ENCODE measurements around the gene STARD10.
"Not testable (repeated sequence)": the region's sequence is repeated elsewhere in the genome, so short reads cannot be mapped to it uniquely, and the experiment has no call there.

STARD10 gene

DNA sequence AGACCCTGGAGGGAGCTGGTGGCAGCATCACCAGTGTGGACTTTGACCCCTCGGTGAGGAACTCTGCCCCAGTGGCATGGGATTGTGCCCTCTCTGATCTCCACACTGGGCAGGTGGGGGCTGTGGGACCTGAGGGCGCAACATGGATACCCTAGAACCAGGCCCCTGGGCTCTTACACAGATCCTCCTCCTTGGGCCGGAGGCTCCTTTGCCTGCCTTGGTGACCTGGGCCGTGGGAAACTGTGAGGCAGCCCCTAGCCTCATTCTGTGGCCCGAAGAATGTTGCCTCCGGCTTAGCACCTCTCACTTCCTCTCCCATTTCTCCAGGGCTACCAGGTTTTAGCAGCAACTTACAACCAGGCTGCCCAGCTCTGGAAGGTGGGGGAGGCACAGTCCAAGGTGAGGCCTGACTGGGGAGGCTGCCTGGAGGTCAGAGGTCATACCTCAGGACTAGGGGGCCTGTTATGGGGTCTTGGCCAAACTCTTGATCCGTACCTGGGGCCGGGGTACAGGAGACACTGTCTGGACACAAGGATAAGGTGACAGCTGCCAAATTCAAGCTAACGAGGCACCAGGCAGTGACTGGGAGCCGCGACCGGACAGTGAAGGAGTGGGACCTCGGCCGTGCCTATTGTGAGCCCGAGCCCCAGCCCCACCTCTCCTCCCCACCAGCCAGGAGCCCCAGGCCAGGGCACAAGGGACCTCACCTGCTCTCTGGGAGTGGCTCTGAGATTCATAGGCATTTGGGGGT, 32.5 kb upstream of the STARD10 start:
- DNase-seq, result no peak

DNA sequence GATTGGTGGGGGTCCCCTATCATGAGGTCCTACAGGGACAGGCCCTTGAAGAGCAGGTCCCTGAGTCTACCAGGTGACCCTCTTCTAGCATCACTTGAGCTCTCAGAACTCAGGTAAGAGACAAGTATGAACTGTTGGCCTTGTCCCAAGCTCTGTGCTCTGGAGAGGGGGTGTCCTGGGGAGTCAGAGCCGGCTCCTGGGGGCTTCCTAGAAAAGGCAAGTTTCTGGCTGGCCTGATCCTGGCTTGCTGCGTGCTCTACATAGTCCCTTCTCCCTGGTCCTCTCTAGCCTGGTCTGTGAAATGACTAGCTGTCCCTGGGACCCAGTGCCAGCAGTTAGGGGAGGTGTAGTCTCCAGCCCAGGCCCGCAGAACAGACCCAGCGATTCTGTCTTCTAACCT, 31.8 kb upstream of the STARD10 start:
- no peak for DNase-seq

GRCh38 chr11:72824811-72825505, 31.1 kb upstream of the STARD10 start:
- DNase-seq, result no peak

- DNase-seq, result no peak
These were observed 30.2 kb upstream of the STARD10 start for GRCh38 chr11:72824020-72824419.

- no peak for DNase-seq
These were observed 29.4 kb upstream of the STARD10 start for GRCh38 chr11:72823105-72823804.

DNA sequence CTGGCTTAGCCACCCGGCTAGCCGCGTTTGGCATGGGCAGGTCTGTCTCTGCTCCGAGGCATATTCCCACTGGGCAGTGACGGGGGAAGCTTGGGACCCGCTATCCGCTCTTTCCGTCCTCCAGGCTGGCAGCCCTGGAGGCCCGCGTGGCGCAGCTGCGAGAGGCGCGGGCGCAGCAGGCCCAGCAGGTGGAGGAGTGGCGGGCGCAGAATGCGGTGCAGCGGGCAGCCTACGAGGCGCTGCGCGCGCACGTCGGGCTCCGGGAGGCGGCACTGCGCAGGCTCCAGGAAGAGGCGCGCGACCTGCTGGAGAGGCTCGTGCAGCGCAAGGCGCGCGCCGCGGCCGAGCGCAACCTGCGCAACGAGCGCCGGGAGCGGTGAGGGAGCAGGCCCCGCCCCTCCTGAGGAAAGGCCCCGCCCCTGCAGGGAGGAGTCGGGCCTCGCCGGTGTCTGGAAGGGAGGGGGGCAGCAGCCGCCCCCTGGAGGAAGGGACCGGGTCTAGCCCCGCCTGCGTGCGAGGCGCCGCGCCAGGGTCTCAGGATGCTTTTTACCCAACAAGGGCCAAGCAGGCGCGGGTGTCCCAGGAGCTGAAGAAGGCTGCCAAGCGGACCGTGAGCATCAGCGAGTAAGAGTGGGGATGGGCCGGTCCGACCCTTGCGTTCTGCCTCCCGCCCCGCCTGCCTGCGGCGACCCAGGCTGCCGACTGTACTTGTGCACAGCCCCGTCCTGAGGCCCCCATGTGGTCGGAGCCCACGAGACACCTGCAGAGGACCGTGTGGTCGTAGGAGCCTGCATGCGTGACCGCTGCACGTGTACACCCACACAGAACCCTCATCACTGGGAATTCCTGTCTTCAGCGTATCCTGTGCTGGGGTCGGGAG, 28.3 kb upstream of the STARD10 start:
- DNase-seq, result peak; percentile 80

GRCh38 chr11:72821221-72821919, 27.5 kb upstream of the STARD10 start:
- no peak for DNase-seq

DNA sequence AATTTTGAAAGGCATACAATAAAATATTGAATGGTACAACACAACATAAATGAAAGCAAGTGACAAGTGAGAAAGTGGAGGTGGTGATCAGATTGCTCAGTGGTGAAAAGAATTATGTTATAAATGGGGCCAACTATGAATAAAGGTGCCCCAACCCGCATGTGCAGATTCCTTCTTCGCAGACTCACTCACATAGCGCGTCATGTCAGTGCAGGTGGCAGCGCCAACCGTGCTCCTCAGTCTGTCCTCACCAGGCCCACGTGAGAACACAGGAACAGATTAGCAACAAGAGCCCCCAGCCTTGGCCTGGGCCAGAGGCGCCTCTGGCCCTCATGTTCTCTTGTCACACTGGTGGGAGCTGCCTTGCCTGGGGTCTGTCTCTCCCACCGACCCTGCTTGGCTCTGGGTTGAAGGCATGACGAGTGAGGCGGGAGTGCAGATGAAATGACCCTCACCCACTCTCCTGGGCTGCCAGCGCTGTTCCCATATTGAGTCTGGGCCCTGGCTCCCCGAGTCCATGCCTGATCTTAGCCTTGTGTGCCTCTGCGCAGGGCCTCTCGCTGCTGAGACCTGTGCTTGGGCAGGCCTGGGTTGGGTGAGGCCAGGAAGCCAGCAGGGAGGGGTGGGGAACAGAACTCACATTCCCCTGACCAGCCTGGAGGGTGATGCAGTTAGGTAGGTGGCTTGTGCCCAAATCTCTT, 26.7 kb upstream of the STARD10 start:
- no peak for DNase-seq

DNA sequence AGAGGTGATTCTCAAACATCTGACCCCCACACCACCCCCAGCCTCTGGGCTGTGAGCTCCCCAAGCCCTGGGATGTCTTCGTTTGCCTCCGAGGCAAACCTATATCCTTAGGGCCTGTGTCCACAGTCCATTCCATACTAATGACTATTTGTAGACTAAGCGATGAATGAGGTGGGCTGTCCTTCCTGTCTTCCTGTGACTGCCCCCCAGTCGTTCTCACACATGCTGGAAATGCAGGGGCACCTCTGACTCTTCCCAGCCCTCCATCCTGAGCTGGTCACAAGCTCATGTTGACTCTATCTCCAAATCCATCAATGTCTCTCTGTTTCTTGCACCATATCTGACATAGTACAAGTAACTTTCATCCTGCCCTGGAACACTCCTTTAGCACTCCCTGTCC, 25.1 kb upstream of the STARD10 start:
- no peak for DNase-seq

DNA sequence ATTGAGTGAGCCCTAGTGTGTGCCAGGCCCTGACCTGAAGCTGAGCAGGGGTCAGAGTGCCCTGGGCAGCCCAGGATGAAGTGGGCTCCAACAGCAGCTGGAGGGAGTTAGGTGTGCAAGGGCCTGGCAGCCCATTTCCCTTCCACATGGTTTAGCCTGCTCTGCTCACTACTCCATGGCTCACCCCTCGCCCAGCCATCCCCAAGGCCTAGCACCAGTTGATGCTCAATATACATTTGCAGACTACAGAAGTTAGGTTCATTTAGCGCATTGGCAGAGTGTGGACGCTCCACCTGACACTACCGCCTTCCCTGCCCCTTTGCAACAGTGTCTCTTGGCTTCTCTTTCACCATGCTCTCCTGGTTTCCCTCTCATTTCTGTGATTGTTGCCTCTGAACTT, 24.1 kb upstream of the STARD10 start:
- DNase-seq, result no peak

DNA sequence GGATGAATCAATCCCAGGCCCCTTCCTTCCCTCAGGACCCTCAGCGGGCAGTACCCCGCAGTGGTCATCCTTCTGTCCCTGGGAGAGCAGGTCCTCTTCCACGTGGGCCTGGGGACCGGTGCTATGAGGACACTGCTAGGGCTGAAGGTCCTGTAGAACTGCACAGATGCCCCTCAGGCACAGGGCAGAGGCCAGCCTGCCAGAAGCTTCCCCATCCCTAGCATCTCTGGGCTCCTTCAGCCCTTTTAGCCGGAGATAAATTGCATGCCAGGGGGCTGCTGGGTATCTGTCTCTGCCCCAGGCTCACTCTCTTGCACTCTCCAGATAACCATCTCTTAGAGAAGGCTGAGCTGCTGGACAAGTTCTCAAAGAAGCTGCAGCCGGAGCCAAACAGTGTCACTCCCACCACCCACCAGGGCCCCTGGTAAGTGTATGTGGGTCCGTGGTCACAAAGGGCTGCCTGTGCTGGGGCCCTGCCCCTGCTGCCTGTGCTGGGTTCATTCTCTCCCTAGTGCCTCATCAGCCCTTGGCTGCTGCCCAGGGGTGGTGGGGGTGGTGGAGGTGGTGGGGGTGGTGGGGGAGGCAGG, 22.6 kb upstream of the STARD10 start:
- DNase-seq, result peak; percentile 45

DNA sequence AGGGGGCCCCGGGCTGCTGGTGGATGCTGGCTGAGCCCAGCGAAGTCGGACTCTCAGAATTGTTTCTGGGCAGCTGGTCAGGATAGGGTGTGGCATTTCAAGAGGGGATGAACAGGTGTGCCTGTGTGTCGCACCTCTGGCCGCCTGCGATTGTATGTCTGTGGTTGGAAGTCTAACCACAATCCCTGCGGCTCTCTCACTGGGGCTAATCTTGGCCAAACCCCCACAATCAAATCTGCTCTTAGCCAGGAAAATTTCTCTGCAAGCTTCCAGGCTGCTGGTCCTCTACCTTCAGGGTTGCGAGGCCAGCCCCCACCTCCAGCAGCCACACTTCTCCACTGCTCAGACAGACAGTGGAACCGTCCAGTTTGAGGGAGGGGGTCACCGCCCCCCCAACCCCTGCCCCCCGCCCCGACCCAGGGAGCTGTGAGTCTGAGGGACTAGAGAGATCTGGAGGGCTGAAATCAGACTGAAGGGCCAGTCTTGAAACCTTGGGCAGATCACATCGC, 21.3 kb upstream of the STARD10 start:
- peak; percentile 83 for DNase-seq

- peak; percentile 87 for DNase-seq
These were observed 20.7 kb upstream of the STARD10 start, which contains the start of gene ATG16L2 for GRCh38 chr11:72814286-72815109. ATG16L2 (plus strand) TSS chr11:72814411; CDS start chr11:72814446, 35 bp downstream.

DNA sequence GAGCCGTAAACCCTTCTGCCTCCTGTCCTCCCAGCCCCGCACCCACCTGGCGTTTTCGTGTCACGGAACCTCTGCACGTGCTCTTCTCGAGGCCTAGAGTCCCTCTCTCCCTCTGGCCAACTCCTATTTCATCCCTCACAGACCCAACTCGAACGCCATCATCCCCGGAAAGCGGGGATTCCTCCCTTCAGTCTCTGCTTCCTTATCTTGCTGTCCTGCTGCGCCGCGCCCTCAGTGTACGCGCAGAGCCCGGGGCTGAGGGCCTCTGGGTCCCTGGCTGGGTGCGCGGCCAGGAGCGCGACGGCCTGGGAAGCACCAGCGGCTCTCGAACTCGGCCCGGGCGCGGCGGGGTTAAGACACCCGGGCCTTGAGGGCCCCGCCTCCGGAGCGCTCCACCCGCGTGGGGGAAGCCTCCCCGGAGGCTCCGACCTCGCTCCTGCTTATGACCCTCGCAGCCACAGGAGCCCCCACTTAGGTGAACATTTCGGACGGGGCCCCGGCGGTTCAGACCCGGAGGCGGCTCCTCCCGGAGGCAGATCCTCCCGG, 20.0 kb upstream of the STARD10 start:
- DNase-seq, result peak; percentile 90

DNA sequence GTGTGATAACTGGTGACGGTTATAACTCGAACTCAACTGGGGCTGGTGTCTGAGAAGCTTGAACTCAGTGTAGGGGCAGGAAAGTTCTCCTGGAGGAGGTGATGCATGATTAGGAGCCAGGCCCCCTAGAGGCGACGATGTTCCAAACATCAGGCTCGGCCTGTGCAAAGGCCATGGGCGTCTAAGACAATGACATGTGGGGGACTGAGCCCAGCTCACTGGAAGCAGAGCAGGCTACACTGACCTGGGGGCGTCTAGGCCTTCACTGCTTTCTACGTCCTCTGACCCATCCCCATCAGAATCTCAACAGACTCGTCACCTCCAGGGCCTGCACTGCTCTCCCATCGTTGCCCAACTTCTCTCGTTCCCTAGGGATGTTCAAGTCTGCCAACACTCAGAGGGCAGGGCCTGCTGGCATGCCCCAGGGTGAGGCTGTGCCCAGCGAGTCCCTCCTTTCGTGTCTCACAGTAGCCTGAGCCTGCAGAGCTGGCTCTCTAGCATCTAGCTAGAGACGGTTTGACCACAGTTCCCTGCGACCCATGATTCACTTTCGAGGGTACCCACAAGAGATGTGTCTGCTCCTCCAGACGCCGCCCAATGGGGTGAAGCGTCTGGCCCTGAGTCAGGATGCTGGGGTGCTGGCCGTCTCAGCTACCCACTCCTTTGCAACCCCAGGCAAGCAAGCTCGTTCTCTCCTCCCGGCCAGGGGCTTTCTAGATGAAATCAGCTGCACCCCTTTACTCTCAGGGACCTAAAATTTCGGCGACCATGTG, 19.3 kb upstream of the STARD10 start:
- DNase-seq, result peak; percentile 87

DNA sequence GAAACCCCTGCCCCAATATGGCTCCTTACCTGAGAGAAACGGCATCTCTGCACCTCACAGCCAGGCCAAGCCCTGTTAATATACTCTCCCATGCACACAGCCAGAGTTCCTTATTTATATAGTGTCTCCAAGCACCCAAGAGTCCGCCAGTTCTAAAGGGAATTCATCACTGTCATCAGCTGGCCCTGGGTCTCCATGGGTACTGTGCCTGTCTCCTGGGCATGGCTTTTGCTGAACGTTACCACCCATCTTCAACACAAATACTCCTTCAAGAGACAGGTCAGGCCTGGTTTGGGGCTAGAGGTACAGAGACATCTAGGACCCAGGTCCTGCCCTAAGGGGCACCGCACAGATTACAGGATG, 18.7 kb upstream of the STARD10 start:
- no peak for DNase-seq

GRCh38 chr11:72811686-72812085, 17.8 kb upstream of the STARD10 start:
- not testable (repeated sequence) for DNase-seq

- DNase-seq, result peak; percentile 0
These were observed 14.5 kb upstream of the STARD10 start for GRCh38 chr11:72808331-72808798.

GRCh38 chr11:72807792-72808191, 13.9 kb upstream of the STARD10 start:
- peak; percentile 66 for DNase-seq
